HCT116 (cell line): ENCODE data around the gene ENTR1. TPM values are rescaled to one million over a fixed set of nuclear protein-coding genes. Genes with fewer than 3 reads are reported as not detected.
A peak's percentile ranks its signal among the peaks of the same experiment; 100 is the strongest.

Source experiments
- ATAC-seq: fragments of 200-7000 bp; cut with Tn5 transposase; 2 replicates; pipeline ENCODE4 v1.9.1; 2020; ENCODE audit warnings: mild to moderate bottlenecking, moderate library complexity
- BruUV-seq: library from RNA; stranded (reverse); fragments of 400-500 nt; replicated peaks from 2 replicates; lab custom pipeline; 2021; lab: Mats Ljungman, UMichigan
- CTCF ChIA-PET: fragments of 300-600 bp; sonication (Branson Sonifier 250); formaldehyde crosslinking; loops from one replicate; lab custom pipeline; 2021; ENCODE audit warnings: antibody characterized with exemption; lab: Charles Lee
- POLR2A ChIA-PET: fragments of 300-600, 350-600 bp; sonication (Branson Sonifier 250); formaldehyde crosslinking; loops from one replicate; lab custom pipeline; 2021; ENCODE audit warnings: antibody characterized with exemption; lab: Charles Lee
- RAD21 ChIA-PET, 2 experiments: fragments of 300-600 bp; sonication (Branson Sonifier 250); formaldehyde crosslinking; loops; one replicate each; lab custom pipeline; 2023; ENCODE audit warnings: low total read pairs in 2 of 2; ENCODE audit not compliant: uncharacterized antibody in 2 of 2, unreplicated experiment in 2 of 2, low non-redundant PET in 1 of 2; lab: Charles Lee
- DNase-seq: peaks from one replicate; pipeline ENCODE4 v3.0.0-alpha.2; 2010; ENCODE audit warnings: low read depth, low spot score
- H2AFZ ChIP-seq: fragments of 200-600 bp; shearing (Covaris generic), sonication (generic); 2 replicates; pipeline ENCODE4 v1.6.1; 2017; ENCODE audit warnings: low read depth, mixed run types, mixed read lengths, antibody characterized with exemption, low read length; ENCODE audit not compliant: poor library complexity, severe bottlenecking
- H3K27ac ChIP-seq: 2 replicates; pipeline ENCODE4 v1.5.1; 2012; ENCODE audit warnings: low read depth, low read length
- H3K27me3 ChIP-seq: fragments of 200-600 bp; sonication (generic); 2 replicates; pipeline ENCODE4 v1.6.1; 2016; ENCODE audit warnings: mixed run types, low read length, mixed read lengths; ENCODE audit not compliant: insufficient read depth
- H3K36me3 ChIP-seq, 2 experiments: fragments of 200-500 bp in 1 of 2; fragments of 200-600 bp in 1 of 2; sonication (Bioruptor generic) in 1 of 2; sonication (generic) in 1 of 2; 2 replicates each; pipeline versions ENCODE4 v1.5.1 to v1.6.1; 2014 to 2016; ENCODE audit warnings: low read length in 2 of 2, inconsistent platforms in 1 of 2, mixed read lengths in 1 of 2, mixed run types in 1 of 2; ENCODE audit not compliant: insufficient read depth in 2 of 2, control insufficient read depth in 1 of 2
- H3K4me1 ChIP-seq, 2 experiments: fragments of 200-600 bp in 1 of 2; sonication (generic) in 1 of 2; 2 replicates each; pipeline versions ENCODE4 v1.5.1 to v1.6.1; 2012 to 2017; ENCODE audit warnings: low read length in 2 of 2, inconsistent platforms in 1 of 2, mild to moderate bottlenecking in 1 of 2, mixed read lengths in 1 of 2, mixed run types in 1 of 2, moderate library complexity in 1 of 2; ENCODE audit not compliant: insufficient read depth in 2 of 2, control insufficient read depth in 1 of 2
- H3K4me2 ChIP-seq: fragments of 200-600 bp; sonication (generic); 2 replicates; pipeline ENCODE4 v1.6.1; 2017; ENCODE audit warnings: mixed run types, low read length, mixed read lengths
- H3K4me3 ChIP-seq, 2 experiments: fragments of 200-600 bp in 1 of 2; sonication (generic) in 1 of 2; replicated peaks in 1 of 2; 2 replicates each; pipeline ENCODE4 v1.5.1; 2011 to 2016; ENCODE audit warnings: low read length in 2 of 2, control low read depth in 1 of 2, low read depth in 1 of 2, mild to moderate bottlenecking in 1 of 2, mixed read lengths in 1 of 2, mixed run types in 1 of 2
- H3K79me2 ChIP-seq: fragments of 200-600 bp; sonication (generic); 2 replicates; pipeline ENCODE4 v1.6.1; 2017; ENCODE audit warnings: mild to moderate bottlenecking, mixed run types, low read length, moderate library complexity, mixed read lengths; ENCODE audit not compliant: insufficient read depth
- H3K9ac ChIP-seq: fragments of 200-600 bp; sonication (generic); 2 replicates; pipeline ENCODE4 v1.6.1; 2016; ENCODE audit warnings: low read length, mixed read lengths
- H3K9me2 ChIP-seq: fragments of 200-600 bp; sonication (generic), shearing (Covaris generic); 2 replicates; pipeline ENCODE4 v1.6.1; 2017; ENCODE audit warnings: mixed run types, mild to moderate bottlenecking, moderate library complexity; ENCODE audit not compliant: insufficient read depth
- H3K9me3 ChIP-seq, 2 experiments: fragments of 200-500 bp in 1 of 2; fragments of 200-600 bp in 1 of 2; sonication (Bioruptor generic) in 1 of 2; sonication (generic) in 1 of 2; 2 replicates each; pipeline ENCODE4 v1.6.1; 2014 to 2017; ENCODE audit warnings: low read length in 2 of 2, mixed read lengths in 2 of 2, inconsistent platforms in 1 of 2, low read depth in 1 of 2, mild to moderate bottlenecking in 1 of 2, mixed run types in 1 of 2, moderate library complexity in 1 of 2; ENCODE audit not compliant: control insufficient read depth in 1 of 2, insufficient read depth in 1 of 2
- H4K20me1 ChIP-seq: fragments of 200-600 bp; sonication (generic), shearing (Covaris generic); 2 replicates; pipeline ENCODE4 v1.6.1; 2017; ENCODE audit warnings: mixed run types, mild to moderate bottlenecking, moderate library complexity; ENCODE audit not compliant: insufficient read depth
- CBX3 ChIP-seq: IDR thresholded peaks from 2 replicates; pipeline ENCODE4 v1.6.1; 2012; ENCODE audit warnings: low read depth
- POLR2AphosphoS5 ChIP-seq: IDR thresholded peaks from 2 replicates; pipeline ENCODE4 v1.6.1; 2011; ENCODE audit warnings: mild to moderate bottlenecking, low read depth, low read length, moderate library complexity
- intact Hi-C: fragments of 100-400 bp; cut with micrococcal nuclease; formaldehyde crosslinking; loops from 2 replicates; pipeline ENCODE4 v1.10.0; 2022
- total RNA-seq: library from RNA; stranded (reverse); gene quantifications from one replicate; pipeline ENCODE4 v1.2.1, GENCODE V29; 2021; ENCODE audit not compliant: unreplicated experiment
- TF ChIP-seq, protein P1 (sequence below): IDR thresholded peaks from 2 replicates; pipeline ENCODE4 v1.6.1; 2012; ENCODE audit warnings: low read depth
- TF ChIP-seq, protein P2 (sequence below), 3 experiments: fragments of 200-600 bp in 1 of 3; sonication (generic) in 1 of 3; IDR thresholded peaks in 2 of 3; conservative IDR thresholded peaks in 1 of 3; 2 replicates each; pipeline ENCODE4 v1.5.1; 2012 to 2017; ENCODE audit warnings: low read depth in 2 of 3, low read length in 2 of 3, antibody characterized with exemption in 1 of 3, borderline replicate concordance in 1 of 3, control low read depth in 1 of 3, mild to moderate bottlenecking in 1 of 3, mixed read lengths in 1 of 3, mixed run types in 1 of 3, moderate library complexity in 1 of 3; ENCODE audit not compliant: insufficient read depth in 1 of 3

Gene ENTR1
- total RNA-seq, 1 experiment from 2014 or later: 119 TPM

DNA sequence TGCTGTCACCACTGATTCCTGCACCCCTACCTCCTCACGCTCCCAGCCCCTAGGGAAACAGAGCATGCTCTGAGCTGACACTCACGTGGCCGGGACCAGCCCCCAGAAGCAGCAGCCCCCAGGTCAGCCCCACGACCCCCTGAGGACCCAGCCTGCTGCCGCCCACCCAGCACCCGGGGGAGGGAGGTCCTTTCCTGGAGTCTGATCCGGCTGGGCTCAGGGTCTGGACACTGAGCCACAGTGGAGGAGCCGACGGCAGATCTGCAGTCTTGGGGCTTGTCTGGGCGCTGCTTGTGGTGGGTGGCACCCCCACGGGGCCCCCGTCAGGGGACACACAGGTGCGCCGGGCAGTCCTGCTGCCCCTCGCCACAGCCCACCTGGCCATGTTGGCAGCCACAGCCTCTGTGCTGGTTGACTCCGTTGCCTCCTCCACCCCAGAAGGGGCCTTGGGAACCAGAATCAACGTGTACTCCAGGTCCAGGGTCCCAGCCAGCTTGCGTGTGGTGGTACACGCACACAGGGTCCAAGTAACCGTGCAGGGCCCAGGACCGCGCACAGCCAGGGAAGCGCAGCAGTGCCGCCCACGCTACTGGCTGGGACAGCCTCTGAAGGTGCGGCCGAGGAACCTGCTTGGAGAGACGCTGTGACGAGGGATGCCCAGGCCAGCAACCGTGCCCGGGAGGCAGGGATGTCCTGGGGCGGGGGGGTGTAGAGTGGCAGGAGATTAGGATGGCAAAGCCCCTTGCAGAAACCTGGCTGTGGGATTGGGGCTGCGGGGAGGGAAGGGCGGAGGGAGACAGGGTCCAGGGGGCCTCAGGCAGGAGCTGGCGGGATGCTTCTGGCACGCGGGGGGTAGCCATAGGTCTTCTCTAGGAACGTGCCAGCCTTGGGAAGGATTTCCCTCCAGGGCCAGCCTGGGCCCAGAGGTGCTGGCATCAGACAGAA, 50.4 kb downstream of the ENTR1 start:
- H2AFZ ChIP-seq: no peak overlapping the region
- ChIA-PET POLR2A (no interaction called here), CTCF (no interaction called here), RAD21 (no interaction called here)
- H3K9me2 ChIP-seq: no peaks in the 10 kb centered on the region
- H3K27ac ChIP-seq: no peak overlapping the region
- H4K20me1 ChIP-seq: no peaks in the 10 kb centered on the region
- H3K9ac ChIP-seq: no peak overlapping the region
- intact Hi-C loops: no loop called here
- DNase-seq (no peak), ATAC-seq (no peak)
- TF ChIP-seq, protein P1, sequence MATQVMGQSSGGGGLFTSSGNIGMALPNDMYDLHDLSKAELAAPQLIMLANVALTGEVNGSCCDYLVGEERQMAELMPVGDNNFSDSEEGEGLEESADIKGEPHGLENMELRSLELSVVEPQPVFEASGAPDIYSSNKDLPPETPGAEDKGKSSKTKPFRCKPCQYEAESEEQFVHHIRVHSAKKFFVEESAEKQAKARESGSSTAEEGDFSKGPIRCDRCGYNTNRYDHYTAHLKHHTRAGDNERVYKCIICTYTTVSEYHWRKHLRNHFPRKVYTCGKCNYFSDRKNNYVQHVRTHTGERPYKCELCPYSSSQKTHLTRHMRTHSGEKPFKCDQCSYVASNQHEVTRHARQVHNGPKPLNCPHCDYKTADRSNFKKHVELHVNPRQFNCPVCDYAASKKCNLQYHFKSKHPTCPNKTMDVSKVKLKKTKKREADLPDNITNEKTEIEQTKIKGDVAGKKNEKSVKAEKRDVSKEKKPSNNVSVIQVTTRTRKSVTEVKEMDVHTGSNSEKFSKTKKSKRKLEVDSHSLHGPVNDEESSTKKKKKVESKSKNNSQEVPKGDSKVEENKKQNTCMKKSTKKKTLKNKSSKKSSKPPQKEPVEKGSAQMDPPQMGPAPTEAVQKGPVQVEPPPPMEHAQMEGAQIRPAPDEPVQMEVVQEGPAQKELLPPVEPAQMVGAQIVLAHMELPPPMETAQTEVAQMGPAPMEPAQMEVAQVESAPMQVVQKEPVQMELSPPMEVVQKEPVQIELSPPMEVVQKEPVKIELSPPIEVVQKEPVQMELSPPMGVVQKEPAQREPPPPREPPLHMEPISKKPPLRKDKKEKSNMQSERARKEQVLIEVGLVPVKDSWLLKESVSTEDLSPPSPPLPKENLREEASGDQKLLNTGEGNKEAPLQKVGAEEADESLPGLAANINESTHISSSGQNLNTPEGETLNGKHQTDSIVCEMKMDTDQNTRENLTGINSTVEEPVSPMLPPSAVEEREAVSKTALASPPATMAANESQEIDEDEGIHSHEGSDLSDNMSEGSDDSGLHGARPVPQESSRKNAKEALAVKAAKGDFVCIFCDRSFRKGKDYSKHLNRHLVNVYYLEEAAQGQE: no peak
- TF ChIP-seq POLR2AphosphoS5 (peak; percentile 16; the same call in 1 of the 2 replicates), CBX3 (no peak)
- TF ChIP-seq, protein P2, sequence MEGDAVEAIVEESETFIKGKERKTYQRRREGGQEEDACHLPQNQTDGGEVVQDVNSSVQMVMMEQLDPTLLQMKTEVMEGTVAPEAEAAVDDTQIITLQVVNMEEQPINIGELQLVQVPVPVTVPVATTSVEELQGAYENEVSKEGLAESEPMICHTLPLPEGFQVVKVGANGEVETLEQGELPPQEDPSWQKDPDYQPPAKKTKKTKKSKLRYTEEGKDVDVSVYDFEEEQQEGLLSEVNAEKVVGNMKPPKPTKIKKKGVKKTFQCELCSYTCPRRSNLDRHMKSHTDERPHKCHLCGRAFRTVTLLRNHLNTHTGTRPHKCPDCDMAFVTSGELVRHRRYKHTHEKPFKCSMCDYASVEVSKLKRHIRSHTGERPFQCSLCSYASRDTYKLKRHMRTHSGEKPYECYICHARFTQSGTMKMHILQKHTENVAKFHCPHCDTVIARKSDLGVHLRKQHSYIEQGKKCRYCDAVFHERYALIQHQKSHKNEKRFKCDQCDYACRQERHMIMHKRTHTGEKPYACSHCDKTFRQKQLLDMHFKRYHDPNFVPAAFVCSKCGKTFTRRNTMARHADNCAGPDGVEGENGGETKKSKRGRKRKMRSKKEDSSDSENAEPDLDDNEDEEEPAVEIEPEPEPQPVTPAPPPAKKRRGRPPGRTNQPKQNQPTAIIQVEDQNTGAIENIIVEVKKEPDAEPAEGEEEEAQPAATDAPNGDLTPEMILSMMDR (IDR thresholded peaks at IDR 0.05 in 2 of 3, conservative IDR thresholded peaks at IDR 0.05 in 1 of 3; ENCODE audit: borderline replicate concordance in 1 of 3, insufficient read depth in 1 of 3, low read depth in 2 of 3, low read length in 2 of 3): no peak
- H3K4me2 ChIP-seq: no peak overlapping the region
- no peaks in the 10 kb centered on the region for H3K79me2 ChIP-seq
- H3K36me3 ChIP-seq: no peaks in the 10 kb centered on the region; a peak in 1 of 4 replicates
- H3K27me3 ChIP-seq: no peaks in the 10 kb centered on the region
- no peak overlapping the region for H3K4me3 ChIP-seq
- BruUV-seq: no TSS peak
- no peaks in the 10 kb centered on the region for H3K9me3 ChIP-seq
- H3K4me1 ChIP-seq: peaks cover 16 to 23% of the 10 kb centered on the region in 2 experiments
